Ishikawa (cell line): ENCODE results near the gene APBA2.

Experiments
- CEBPB ChIP-seq: IDR thresholded peaks from 2 replicates; pipeline ENCODE4 v1.6.1; 2012
- CREB1 ChIP-seq: IDR thresholded peaks from 2 replicates; pipeline ENCODE4 v1.6.1; 2012; ENCODE audit warnings: low read depth
- EGR1 ChIP-seq: IDR thresholded peaks from 2 replicates; pipeline ENCODE4 v1.6.1; 2012
- FOXM1 ChIP-seq: IDR thresholded peaks from 2 replicates; pipeline ENCODE4 v1.6.1; 2012; ENCODE audit warnings: low read depth, borderline replicate concordance
- NFIC ChIP-seq: IDR thresholded peaks from 2 replicates; pipeline ENCODE4 v1.6.1; 2012
- RAD21 ChIP-seq: IDR thresholded peaks from 2 replicates; pipeline ENCODE4 v1.6.1; 2012; ENCODE audit warnings: low read depth
- TAF1 ChIP-seq: IDR thresholded peaks from 2 replicates; pipeline ENCODE4 v1.6.1; 2012; ENCODE audit warnings: low read depth, mild to moderate bottlenecking
- TCF12 ChIP-seq: IDR thresholded peaks from 2 replicates; pipeline ENCODE4 v1.6.1; 2012; ENCODE audit warnings: low read depth
- ZBTB7A ChIP-seq: IDR thresholded peaks from 2 replicates; pipeline ENCODE4 v1.6.1; 2012; ENCODE audit warnings: low read depth
- TF ChIP-seq, protein P1 (sequence below): IDR thresholded peaks from 2 replicates; pipeline ENCODE4 v1.6.1; 2012; ENCODE audit warnings: low read depth, mild to moderate bottlenecking
- TF ChIP-seq, protein P2 (sequence below): IDR thresholded peaks from 2 replicates; pipeline ENCODE4 v1.6.1; 2012
- TF ChIP-seq, protein P3 (sequence below): IDR thresholded peaks from 2 replicates; pipeline ENCODE4 v1.6.1; 2012

Gene APBA2

DNA sequence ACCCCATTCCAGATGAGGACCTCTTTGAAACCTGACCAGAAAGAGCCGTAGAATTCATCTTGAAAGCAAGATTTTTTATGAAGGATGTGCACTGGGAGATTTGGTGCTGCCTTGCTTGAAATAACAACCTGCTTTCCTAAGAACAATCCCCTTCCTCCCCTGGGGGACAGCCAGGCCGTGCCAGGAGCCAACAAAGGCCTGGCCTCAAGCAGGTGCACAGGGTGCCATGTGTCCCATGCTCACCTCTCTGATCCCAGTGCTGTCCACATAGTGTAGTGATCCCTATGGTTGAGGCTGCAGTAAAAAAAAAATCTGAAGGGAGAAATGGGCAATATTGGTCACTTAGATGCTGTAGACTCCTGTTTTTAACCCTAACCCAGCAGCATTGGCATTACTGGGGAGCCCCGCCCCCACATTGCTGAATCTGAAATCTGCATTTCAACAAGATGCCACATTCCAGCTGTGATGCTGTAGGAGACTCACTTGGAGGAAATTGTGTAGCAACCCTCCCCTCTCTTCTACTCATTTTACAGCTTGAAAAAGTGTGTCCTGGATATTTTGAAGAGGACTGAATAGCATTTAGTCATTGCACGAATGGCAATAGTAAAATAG, 171.2 kb downstream of the APBA2 start:
- TF ChIP-seq EGR1, result no peak
- TF ChIP-seq, protein P1, sequence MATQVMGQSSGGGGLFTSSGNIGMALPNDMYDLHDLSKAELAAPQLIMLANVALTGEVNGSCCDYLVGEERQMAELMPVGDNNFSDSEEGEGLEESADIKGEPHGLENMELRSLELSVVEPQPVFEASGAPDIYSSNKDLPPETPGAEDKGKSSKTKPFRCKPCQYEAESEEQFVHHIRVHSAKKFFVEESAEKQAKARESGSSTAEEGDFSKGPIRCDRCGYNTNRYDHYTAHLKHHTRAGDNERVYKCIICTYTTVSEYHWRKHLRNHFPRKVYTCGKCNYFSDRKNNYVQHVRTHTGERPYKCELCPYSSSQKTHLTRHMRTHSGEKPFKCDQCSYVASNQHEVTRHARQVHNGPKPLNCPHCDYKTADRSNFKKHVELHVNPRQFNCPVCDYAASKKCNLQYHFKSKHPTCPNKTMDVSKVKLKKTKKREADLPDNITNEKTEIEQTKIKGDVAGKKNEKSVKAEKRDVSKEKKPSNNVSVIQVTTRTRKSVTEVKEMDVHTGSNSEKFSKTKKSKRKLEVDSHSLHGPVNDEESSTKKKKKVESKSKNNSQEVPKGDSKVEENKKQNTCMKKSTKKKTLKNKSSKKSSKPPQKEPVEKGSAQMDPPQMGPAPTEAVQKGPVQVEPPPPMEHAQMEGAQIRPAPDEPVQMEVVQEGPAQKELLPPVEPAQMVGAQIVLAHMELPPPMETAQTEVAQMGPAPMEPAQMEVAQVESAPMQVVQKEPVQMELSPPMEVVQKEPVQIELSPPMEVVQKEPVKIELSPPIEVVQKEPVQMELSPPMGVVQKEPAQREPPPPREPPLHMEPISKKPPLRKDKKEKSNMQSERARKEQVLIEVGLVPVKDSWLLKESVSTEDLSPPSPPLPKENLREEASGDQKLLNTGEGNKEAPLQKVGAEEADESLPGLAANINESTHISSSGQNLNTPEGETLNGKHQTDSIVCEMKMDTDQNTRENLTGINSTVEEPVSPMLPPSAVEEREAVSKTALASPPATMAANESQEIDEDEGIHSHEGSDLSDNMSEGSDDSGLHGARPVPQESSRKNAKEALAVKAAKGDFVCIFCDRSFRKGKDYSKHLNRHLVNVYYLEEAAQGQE, result no peak
- TF ChIP-seq, protein P2, sequence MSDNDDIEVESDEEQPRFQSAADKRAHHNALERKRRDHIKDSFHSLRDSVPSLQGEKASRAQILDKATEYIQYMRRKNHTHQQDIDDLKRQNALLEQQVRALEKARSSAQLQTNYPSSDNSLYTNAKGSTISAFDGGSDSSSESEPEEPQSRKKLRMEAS, result no peak
- TF ChIP-seq NFIC, result no peak
- no peak for TF ChIP-seq RAD21
- TF ChIP-seq CREB1, result no peak
- TF ChIP-seq TAF1, result no peak
- TF ChIP-seq ZBTB7A, result no peak

DNA sequence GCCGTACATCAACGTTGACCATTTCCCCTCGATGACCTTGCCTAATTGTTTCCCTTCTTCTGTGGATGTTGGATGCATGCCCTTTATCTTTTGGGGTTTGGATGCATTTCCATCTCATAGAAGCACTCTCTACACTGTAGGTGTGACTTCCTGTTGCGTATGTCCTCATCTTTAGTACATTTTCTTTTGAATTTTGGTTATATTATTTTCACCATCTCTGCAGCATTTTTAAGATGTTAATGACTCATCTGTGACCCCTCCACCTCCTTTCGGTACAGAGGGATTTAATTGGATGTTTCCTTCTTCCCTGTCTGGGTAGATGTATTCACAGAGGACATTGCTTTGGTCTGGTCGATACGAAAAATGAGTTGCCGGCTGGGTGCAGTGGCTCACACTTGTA, 172.1 kb downstream of the APBA2 start:
- no peak for TF ChIP-seq FOXM1
- TF ChIP-seq NFIC, result no peak
- TF ChIP-seq CEBPB, result no peak
- TF ChIP-seq, protein P1, result no peak
- TF ChIP-seq, protein P3, sequence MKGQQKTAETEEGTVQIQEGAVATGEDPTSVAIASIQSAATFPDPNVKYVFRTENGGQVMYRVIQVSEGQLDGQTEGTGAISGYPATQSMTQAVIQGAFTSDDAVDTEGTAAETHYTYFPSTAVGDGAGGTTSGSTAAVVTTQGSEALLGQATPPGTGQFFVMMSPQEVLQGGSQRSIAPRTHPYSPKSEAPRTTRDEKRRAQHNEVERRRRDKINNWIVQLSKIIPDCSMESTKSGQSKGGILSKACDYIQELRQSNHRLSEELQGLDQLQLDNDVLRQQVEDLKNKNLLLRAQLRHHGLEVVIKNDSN, result no peak

DNA sequence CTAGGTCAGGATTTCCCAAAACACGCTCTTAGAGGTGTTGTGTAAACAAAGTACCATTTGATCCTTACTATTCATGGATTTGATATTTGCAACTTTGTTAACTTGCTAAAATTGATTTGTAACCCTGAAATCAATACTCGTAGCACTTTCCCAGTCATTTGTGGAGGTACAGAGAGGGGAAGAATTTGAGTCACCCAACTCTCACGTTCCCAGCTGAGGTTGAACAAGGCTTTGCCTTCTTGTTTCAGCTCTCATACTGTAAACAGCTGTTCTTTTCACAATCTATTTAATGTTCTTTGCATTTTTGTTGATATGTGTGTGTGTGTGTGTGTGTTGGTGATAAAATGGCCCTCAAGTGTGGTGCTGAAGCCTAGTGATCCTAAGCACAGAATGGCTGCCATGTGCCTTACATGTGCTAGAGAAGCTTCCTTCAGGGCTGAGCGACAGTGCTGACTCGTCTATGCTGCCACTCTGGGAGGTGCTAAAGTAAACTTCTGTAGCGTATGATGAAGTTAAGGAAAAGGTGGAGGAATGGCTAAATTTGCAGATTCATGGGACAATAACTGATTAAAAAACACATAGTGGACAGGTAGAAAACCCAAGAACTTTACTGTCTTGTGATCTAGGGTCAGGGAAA, 173.2 kb downstream of the APBA2 start:
- TF ChIP-seq, protein P3, result no peak
- TF ChIP-seq, protein P1, result no peak
- TF ChIP-seq, protein P2, result no peak
- TF ChIP-seq RAD21 (no peak), FOXM1 (no peak)

DNA sequence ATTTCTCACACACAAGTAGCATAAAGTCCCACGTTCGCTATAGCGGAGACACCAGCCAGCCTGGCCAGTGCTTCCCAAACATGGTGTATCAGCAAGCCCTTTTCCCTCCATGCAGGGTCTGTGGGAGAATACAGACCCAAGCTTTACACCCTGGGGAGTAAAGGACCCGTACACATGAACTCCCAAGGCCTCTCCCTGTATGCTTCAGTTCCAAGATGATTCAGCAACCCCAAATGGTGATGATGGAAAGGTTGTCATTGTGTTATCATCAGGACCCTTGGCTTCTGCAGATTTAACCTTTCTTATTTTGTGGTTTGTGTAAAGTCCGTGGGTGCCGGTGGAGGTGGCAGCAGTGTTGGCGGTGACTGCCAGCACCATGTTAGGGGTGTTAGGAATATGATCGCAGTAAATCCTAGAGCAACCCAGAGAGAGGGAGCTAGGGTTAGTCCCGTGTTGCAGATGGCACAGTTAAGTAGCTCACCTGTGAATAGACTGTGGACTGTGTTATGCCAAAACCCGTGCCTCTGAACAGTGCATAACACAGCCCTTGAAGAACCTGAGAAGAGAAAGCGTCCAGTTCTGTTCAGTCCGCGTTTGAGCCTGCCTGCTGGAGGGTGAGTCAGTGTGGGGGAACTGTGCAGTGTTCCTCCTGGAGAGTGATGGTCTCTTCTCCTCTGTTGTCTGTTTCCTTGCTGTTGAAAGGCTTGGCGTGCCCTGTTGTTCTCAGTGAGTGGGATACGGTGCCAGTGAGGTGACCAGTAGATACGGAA, 174.3 kb downstream of the APBA2 start:
- TF ChIP-seq FOXM1 (no peak), TCF12 (no peak)
- TF ChIP-seq, protein P1, result no peak
